Thoracic aorta (tissue), 2 donors: ENCODE results near the gene DNAH17. TPM values are rescaled to one million over a fixed set of nuclear protein-coding genes. Genes with fewer than 3 reads are reported as not detected.

Experiments used
- ATAC-seq: fragments of 150-250 bp; one replicate; pipeline ENCODE4 v1.8.0; 2017; ENCODE audit warnings: low read depth; ENCODE audit not compliant: insufficient number of reproducible peaks, low FRiP score
- DNase-seq: peaks from one replicate; pipeline ENCODE4 v3.0.0-alpha.2; 2020; ENCODE audit warnings: low spot score
- H3K27ac ChIP-seq, 2 donors: fragments of 200-600 bp; sonication (generic); 1 replicate in 1 of 2; 2 replicates in 1 of 2; pipeline ENCODE4 v1.5.1; 2016; ENCODE audit warnings: mild to moderate bottlenecking in 2 of 2, moderate library complexity in 2 of 2
- H3K27me3 ChIP-seq: fragments of 200-600 bp; sonication (generic); replicated peaks from 2 replicates; pipeline ENCODE4 v1.6.0; 2016; ENCODE audit warnings: mild to moderate bottlenecking; ENCODE audit not compliant: insufficient read depth
- H3K36me3 ChIP-seq: fragments of 200-600 bp; sonication (generic); one replicate; pipeline ENCODE4 v1.5.1; 2016
- H3K4me1 ChIP-seq, 2 donors: fragments of 200-600 bp; sonication (generic); 1 replicate in 1 of 2; 2 replicates in 1 of 2; pipeline versions ENCODE4 v1.5.1 to v1.6.0; 2016; ENCODE audit warnings: low read depth in 2 of 2, mild to moderate bottlenecking in 1 of 2; ENCODE audit not compliant: control insufficient read depth in 1 of 2
- H3K4me3 ChIP-seq: fragments of 200-600 bp; sonication (generic); 2 replicates; pipeline ENCODE4 v1.5.1; 2016; ENCODE audit warnings: mild to moderate bottlenecking
- H3K9me3 ChIP-seq: fragments of 200-600 bp; sonication (generic); 2 replicates; pipeline ENCODE4 v1.5.1; 2016
- total RNA-seq, 2 donors: library from RNA; depleted of rRNA; stranded (reverse); fragments of >200 nt; gene quantifications; one replicate each; pipeline versions ENCODE4 v1.1.0 to v1.2.3, GENCODE V29; 2016
- TF ChIP-seq, protein P1 (sequence below): fragments of 200-600 bp; sonication (generic); IDR thresholded peaks from one replicate; pipeline ENCODE4 v1.5.1; 2019; ENCODE audit warnings: antibody characterized with exemption

The DNAH17 gene
- total RNA-seq, 2 donors from 2014 or later, result 0.14 TPM

GRCh38 chr17:78433013-78433727 is 144.0 kb downstream of the DNAH17 start:
- ATAC-seq (no peak), DNase-seq (no peak)
- Histone ChIP-seq H3K27me3 (no peaks in the 10 kb centered on the region), H3K9me3 (no peaks in the 10 kb centered on the region), H3K4me3 (no peak overlapping the region), H3K36me3 (peaks cover 7% of the 10 kb centered on the region), H3K4me1 (no peaks in the 10 kb centered on the region), H3K27ac (no peak overlapping the region)
- TF ChIP-seq, protein P1, sequence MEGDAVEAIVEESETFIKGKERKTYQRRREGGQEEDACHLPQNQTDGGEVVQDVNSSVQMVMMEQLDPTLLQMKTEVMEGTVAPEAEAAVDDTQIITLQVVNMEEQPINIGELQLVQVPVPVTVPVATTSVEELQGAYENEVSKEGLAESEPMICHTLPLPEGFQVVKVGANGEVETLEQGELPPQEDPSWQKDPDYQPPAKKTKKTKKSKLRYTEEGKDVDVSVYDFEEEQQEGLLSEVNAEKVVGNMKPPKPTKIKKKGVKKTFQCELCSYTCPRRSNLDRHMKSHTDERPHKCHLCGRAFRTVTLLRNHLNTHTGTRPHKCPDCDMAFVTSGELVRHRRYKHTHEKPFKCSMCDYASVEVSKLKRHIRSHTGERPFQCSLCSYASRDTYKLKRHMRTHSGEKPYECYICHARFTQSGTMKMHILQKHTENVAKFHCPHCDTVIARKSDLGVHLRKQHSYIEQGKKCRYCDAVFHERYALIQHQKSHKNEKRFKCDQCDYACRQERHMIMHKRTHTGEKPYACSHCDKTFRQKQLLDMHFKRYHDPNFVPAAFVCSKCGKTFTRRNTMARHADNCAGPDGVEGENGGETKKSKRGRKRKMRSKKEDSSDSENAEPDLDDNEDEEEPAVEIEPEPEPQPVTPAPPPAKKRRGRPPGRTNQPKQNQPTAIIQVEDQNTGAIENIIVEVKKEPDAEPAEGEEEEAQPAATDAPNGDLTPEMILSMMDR, result no peak

DNA sequence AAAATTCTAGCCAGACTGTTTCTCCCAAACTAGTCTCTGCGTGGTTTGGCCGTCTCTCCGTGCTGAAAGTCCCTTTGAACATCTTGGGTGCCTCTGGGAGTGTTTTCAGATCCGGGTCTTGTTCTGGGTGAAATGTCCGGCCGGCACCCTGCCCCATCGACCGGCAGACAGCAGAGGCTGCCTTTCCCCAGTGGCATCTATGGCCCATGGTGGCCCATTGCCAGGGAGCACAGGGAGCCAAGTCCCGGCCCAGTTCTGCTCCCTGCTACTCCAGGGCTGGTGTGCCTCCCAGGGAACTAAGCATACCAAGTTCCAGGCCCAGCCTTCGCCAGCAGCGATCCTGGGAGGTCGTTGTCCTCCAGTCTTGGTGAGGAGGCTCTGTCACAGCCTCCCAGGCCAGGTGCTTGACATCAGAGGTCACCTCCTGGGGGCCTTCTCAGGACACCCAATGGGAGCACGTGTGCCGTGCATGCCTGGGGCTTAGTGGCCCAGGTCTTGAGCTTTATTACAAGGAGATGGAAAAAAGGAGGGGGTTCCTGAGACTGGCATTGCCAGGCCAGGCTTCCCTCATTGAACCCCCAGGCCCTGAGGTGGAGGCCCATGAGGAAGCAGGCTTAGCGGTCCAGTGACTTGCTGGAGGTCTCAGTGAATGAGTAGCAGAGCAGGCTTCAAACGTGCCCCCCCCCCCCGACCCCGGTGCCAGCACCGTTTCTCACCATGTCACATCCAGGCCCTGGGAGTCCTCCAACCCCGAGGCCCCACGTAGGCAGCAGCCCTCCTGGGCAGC is 144.8 kb downstream of the DNAH17 start:
- TF ChIP-seq, protein P1, result no peak
- Histone ChIP-seq H3K4me1 (no peaks in the 10 kb centered on the region), H3K4me3 (no peak overlapping the region), H3K27me3 (no peaks in the 10 kb centered on the region), H3K27ac (no peak overlapping the region), H3K9me3 (no peaks in the 10 kb centered on the region), H3K36me3 (peaks cover 7% of the 10 kb centered on the region)
- ATAC-seq (no peak), DNase-seq (no peak)

- Histone ChIP-seq H3K4me3 (no peak overlapping the region), H3K36me3 (peaks cover 11% of the 10 kb centered on the region), H3K9me3 (no peaks in the 10 kb centered on the region), H3K4me1 (no peaks in the 10 kb centered on the region), H3K27ac (no peak overlapping the region), H3K27me3 (no peaks in the 10 kb centered on the region)
- DNase-seq (no peak), ATAC-seq (no peak)
- TF ChIP-seq, protein P1, result no peak
These were observed 145.6 kb downstream of the DNAH17 start for GRCh38 chr17:78431692-78431958.

- DNase-seq, result no peak
- Histone ChIP-seq H3K27ac (no peak overlapping the region), H3K4me1 (no peaks in the 10 kb centered on the region), H3K36me3 (peaks cover 15% of the 10 kb centered on the region), H3K4me3 (no peak overlapping the region), H3K27me3 (no peaks in the 10 kb centered on the region), H3K9me3 (no peaks in the 10 kb centered on the region)
- no peak for ATAC-seq
- TF ChIP-seq, protein P1, result no peak
These were observed 146.1 kb downstream of the DNAH17 start for GRCh38 chr17:78430892-78431691.

- H3K27me3 ChIP-seq, result no peaks in the 10 kb centered on the region
- ATAC-seq (no peak), DNase-seq (no peak)
- no peak overlapping the region for H3K27ac ChIP-seq
- no peaks in the 10 kb centered on the region for H3K4me1 ChIP-seq
- peaks cover 25% of the 10 kb centered on the region for H3K36me3 ChIP-seq
- no peak overlapping the region for H3K4me3 ChIP-seq
- TF ChIP-seq, protein P1, result no peak
- no peaks in the 10 kb centered on the region for H3K9me3 ChIP-seq
These were observed 147.6 kb downstream of the DNAH17 start for GRCh38 chr17:78429618-78429995.
